Measurements from ENCODE around the gene INPP4B.
A peak's percentile ranks its signal among the peaks of the same experiment; 100 is the strongest.

INPP4B gene

GRCh38 chr4:142418697-142419096, 427.4 kb downstream of the INPP4B start:
- H3K4me3 ChIP-seq (ENCODE audit: low read length), result no peak overlapping the region
- no peak overlapping the region for H3K4me2 ChIP-seq (ENCODE audit: low read length)
- H3K36me3 ChIP-seq (ENCODE audit: insufficient read depth, low read length), result no peaks in the 10 kb centered on the region
- no peaks in the 10 kb centered on the region for H3K9me3 ChIP-seq (replicated peaks; ENCODE audit: low read length)
- no peak overlapping the region for H3K9ac ChIP-seq (ENCODE audit: low read depth, low read length)
- no peaks in the 10 kb centered on the region for H3K27me3 ChIP-seq (ENCODE audit: control insufficient read depth, insufficient read depth, low read length)
- H3K4me1 ChIP-seq (ENCODE audit: control insufficient read depth, insufficient read depth, low read length), result peaks cover 14% of the 10 kb centered on the region

GRCh38 chr4:142416711-142417275, 429.3 kb downstream of the INPP4B start:
- H3K9ac ChIP-seq (ENCODE audit: low read depth, low read length), result peak overlapping the region; percentile 41
- H3K27me3 ChIP-seq (ENCODE audit: control insufficient read depth, insufficient read depth, low read length), result no peaks in the 10 kb centered on the region
- no peaks in the 10 kb centered on the region for H3K9me3 ChIP-seq (replicated peaks; ENCODE audit: low read length)
- H3K36me3 ChIP-seq (ENCODE audit: insufficient read depth, low read length), result no peaks in the 10 kb centered on the region
- H3K4me3 ChIP-seq (ENCODE audit: low read length), result no peak overlapping the region
- H3K4me2 ChIP-seq (ENCODE audit: low read length), result peak overlapping the region; percentile 39
- peaks cover 20% of the 10 kb centered on the region for H3K4me1 ChIP-seq (ENCODE audit: control insufficient read depth, insufficient read depth, low read length)

- Histone ChIP-seq H3K4me1 (ENCODE audit: control insufficient read depth, insufficient read depth, low read length) (peaks cover 20% of the 10 kb centered on the region), H3K4me3 (ENCODE audit: low read length) (no peak overlapping the region), H3K9ac (ENCODE audit: low read depth, low read length) (peak overlapping the region; percentile 41), H3K4me2 (ENCODE audit: low read length) (peak overlapping the region; percentile 39), H3K9me3 (replicated peaks; ENCODE audit: low read length) (no peaks in the 10 kb centered on the region), H3K27me3 (ENCODE audit: control insufficient read depth, insufficient read depth, low read length) (no peaks in the 10 kb centered on the region), H3K36me3 (ENCODE audit: insufficient read depth, low read length) (no peaks in the 10 kb centered on the region)
These were observed 430.0 kb downstream of the INPP4B start for GRCh38 chr4:142416121-142416520.

GRCh38 chr4:142414366-142414990, 431.6 kb downstream of the INPP4B start:
- H3K36me3 ChIP-seq (ENCODE audit: insufficient read depth, low read length), result no peaks in the 10 kb centered on the region
- no peaks in the 10 kb centered on the region for H3K27me3 ChIP-seq (ENCODE audit: control insufficient read depth, insufficient read depth, low read length)
- no peak overlapping the region for H3K9ac ChIP-seq (ENCODE audit: low read depth, low read length)
- peaks cover 20% of the 10 kb centered on the region for H3K4me1 ChIP-seq (ENCODE audit: control insufficient read depth, insufficient read depth, low read length)
- no peak overlapping the region for H3K4me2 ChIP-seq (ENCODE audit: low read length)
- H3K4me3 ChIP-seq (ENCODE audit: low read length), result no peak overlapping the region
- H3K9me3 ChIP-seq (replicated peaks; ENCODE audit: low read length), result no peaks in the 10 kb centered on the region

GRCh38 chr4:142413485-142413884, 432.6 kb downstream of the INPP4B start:
- no peaks in the 10 kb centered on the region for H3K36me3 ChIP-seq (ENCODE audit: insufficient read depth, low read length)
- H3K4me1 ChIP-seq (ENCODE audit: control insufficient read depth, insufficient read depth, low read length), result peaks cover 27% of the 10 kb centered on the region
- H3K4me2 ChIP-seq (ENCODE audit: low read length), result no peak overlapping the region
- no peaks in the 10 kb centered on the region for H3K27me3 ChIP-seq (ENCODE audit: control insufficient read depth, insufficient read depth, low read length)
- no peak overlapping the region for H3K9ac ChIP-seq (ENCODE audit: low read depth, low read length)
- no peaks in the 10 kb centered on the region for H3K9me3 ChIP-seq (replicated peaks; ENCODE audit: low read length)
- no peak overlapping the region for H3K4me3 ChIP-seq (ENCODE audit: low read length)

- Histone ChIP-seq H3K4me2 (ENCODE audit: low read length) (no peak overlapping the region), H3K9ac (ENCODE audit: low read depth, low read length) (no peak overlapping the region), H3K36me3 (ENCODE audit: insufficient read depth, low read length) (no peaks in the 10 kb centered on the region), H3K4me3 (ENCODE audit: low read length) (no peak overlapping the region), H3K4me1 (ENCODE audit: control insufficient read depth, insufficient read depth, low read length) (peaks cover 36% of the 10 kb centered on the region), H3K9me3 (replicated peaks; ENCODE audit: low read length) (no peaks in the 10 kb centered on the region), H3K27me3 (ENCODE audit: control insufficient read depth, insufficient read depth, low read length) (no peaks in the 10 kb centered on the region)
These were observed 434.1 kb downstream of the INPP4B start for GRCh38 chr4:142411993-142412392.

GRCh38 chr4:142408003-142408441, 438.1 kb downstream of the INPP4B start:
- peaks cover 37% of the 10 kb centered on the region for H3K4me1 ChIP-seq (ENCODE audit: control insufficient read depth, insufficient read depth, low read length)
- H3K27me3 ChIP-seq (ENCODE audit: control insufficient read depth, insufficient read depth, low read length), result no peaks in the 10 kb centered on the region
- no peak overlapping the region for H3K4me3 ChIP-seq (ENCODE audit: low read length)
- no peaks in the 10 kb centered on the region for H3K9me3 ChIP-seq (replicated peaks; ENCODE audit: low read length)
- no peaks in the 10 kb centered on the region for H3K36me3 ChIP-seq (ENCODE audit: insufficient read depth, low read length)
- H3K9ac ChIP-seq (ENCODE audit: low read depth, low read length), result peak overlapping the region; percentile 91
- H3K4me2 ChIP-seq (ENCODE audit: low read length), result no peak overlapping the region

- H3K4me3 ChIP-seq (ENCODE audit: low read length), result no peak overlapping the region
- peak overlapping the region; percentile 82 for H3K4me2 ChIP-seq (ENCODE audit: low read length)
- no peaks in the 10 kb centered on the region for H3K27me3 ChIP-seq (ENCODE audit: control insufficient read depth, insufficient read depth, low read length)
- no peaks in the 10 kb centered on the region for H3K36me3 ChIP-seq (ENCODE audit: insufficient read depth, low read length)
- H3K4me1 ChIP-seq (ENCODE audit: control insufficient read depth, insufficient read depth, low read length), result peaks cover 41% of the 10 kb centered on the region
- peak overlapping the region; percentile 91 for H3K9ac ChIP-seq (ENCODE audit: low read depth, low read length)
- H3K9me3 ChIP-seq (replicated peaks; ENCODE audit: low read length), result no peaks in the 10 kb centered on the region
These were observed 438.5 kb downstream of the INPP4B start for GRCh38 chr4:142407596-142407995.

- no peaks in the 10 kb centered on the region for H3K36me3 ChIP-seq (ENCODE audit: insufficient read depth, low read length)
- H3K9ac ChIP-seq (ENCODE audit: low read depth, low read length), result peak overlapping the region; percentile 91
- H3K4me3 ChIP-seq (ENCODE audit: low read length), result no peak overlapping the region
- H3K27me3 ChIP-seq (ENCODE audit: control insufficient read depth, insufficient read depth, low read length), result no peaks in the 10 kb centered on the region
- H3K9me3 ChIP-seq (replicated peaks; ENCODE audit: low read length), result no peaks in the 10 kb centered on the region
- peaks cover 47% of the 10 kb centered on the region for H3K4me1 ChIP-seq (ENCODE audit: control insufficient read depth, insufficient read depth, low read length)
- peak overlapping the region; percentile 82 for H3K4me2 ChIP-seq (ENCODE audit: low read length)
These were observed 439.1 kb downstream of the INPP4B start for GRCh38 chr4:142406917-142407501.

- Histone ChIP-seq H3K9ac (ENCODE audit: low read depth, low read length) (peak overlapping the region; percentile 91), H3K9me3 (replicated peaks; ENCODE audit: low read length) (no peaks in the 10 kb centered on the region), H3K4me2 (ENCODE audit: low read length) (peak overlapping the region; percentile 82), H3K27me3 (ENCODE audit: control insufficient read depth, insufficient read depth, low read length) (no peaks in the 10 kb centered on the region), H3K4me3 (ENCODE audit: low read length) (no peak overlapping the region), H3K36me3 (ENCODE audit: insufficient read depth, low read length) (no peaks in the 10 kb centered on the region), H3K4me1 (ENCODE audit: control insufficient read depth, insufficient read depth, low read length) (peaks cover 51% of the 10 kb centered on the region)
These were observed 439.6 kb downstream of the INPP4B start for GRCh38 chr4:142406499-142406835.

GRCh38 chr4:142405695-142406498, 440.2 kb downstream of the INPP4B start:
- Histone ChIP-seq H3K4me3 (ENCODE audit: low read length) (peak overlapping the region; percentile 73), H3K4me2 (ENCODE audit: low read length) (peak overlapping the region; percentile 82), H3K9me3 (replicated peaks; ENCODE audit: low read length) (no peaks in the 10 kb centered on the region), H3K4me1 (ENCODE audit: control insufficient read depth, insufficient read depth, low read length) (peaks cover 57% of the 10 kb centered on the region), H3K27me3 (ENCODE audit: control insufficient read depth, insufficient read depth, low read length) (no peaks in the 10 kb centered on the region), H3K36me3 (ENCODE audit: insufficient read depth, low read length) (no peaks in the 10 kb centered on the region), H3K9ac (ENCODE audit: low read depth, low read length) (peak overlapping the region; percentile 91)
